ENCODE data around the gene SOX6.
"Not testable (repeated sequence)": the region's sequence is repeated elsewhere in the genome, so short reads cannot be mapped to it uniquely, and the experiment has no call there.

Gene SOX6

DNA sequence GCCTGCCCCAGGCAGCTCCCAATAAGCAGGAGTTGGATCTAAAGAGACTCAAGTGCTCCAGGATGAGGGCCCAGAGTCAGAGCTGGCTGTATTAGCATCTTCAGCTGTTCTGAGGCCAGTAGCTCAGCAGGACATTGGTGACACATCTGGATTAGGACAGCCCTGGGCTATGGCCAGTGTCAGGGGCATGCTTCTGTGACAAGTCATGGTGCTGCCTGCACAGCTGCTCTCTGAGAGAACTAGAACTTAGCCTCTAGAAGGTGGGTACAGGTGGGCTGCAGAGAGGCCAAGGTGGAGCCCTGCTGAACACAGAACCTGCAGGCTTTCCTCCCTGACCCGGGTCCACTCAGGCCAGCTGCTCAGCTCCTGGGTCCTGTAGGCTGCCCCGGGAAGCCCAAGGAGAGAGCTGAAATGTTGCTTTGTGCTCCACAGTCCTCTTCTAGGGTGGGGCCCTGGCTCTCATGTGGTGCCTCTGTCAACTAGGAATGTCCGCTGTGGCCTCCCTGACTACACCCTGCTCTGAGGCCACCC lies 426.9 kb downstream of the SOX6 start:
- Histone ChIP-seq H3K27ac (no peak overlapping the region), H4K20me1 (no peaks in the 10 kb centered on the region; a peak in 1 of 22 replicates), H3K4me1 (peaks cover 0 to 4% (median 0%) of the 10 kb centered on the region in 10 experiments; a peak in 2 of 20 replicates), H3K27me3 (no peaks in the 10 kb centered on the region), H3K4me3 (no peak overlapping the region), H3K4me2 (no peak overlapping the region), H3K36me3 (no peaks in the 10 kb centered on the region), H3K9me3 (replicated peaks in 1 of 11) (peaks cover 0 to 14% (median 0%) of the 10 kb centered on the region in 11 experiments; a peak in 4 of 22 replicates), H3K9ac (no peak overlapping the region)
- TF ChIP-seq Cebpa-rat (IDR thresholded peaks at IDR 0.05) = no peak

DNA sequence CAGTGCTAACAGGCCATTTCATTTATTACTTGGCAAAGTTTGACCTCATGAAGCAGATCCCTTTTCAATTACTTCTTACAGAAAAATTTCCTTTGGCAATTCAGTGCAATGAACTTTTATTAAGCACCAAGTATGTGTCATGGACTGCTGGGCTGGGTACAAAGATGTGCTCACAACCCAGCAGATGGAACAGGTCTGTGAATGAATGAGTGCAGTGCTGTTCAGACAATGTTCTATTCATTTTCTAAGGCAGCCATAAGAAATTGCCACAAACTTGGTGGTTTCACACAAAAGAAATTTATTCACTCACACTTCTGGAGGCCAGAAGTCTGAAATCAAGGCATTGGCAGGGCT lies 428.5 kb downstream of the SOX6 start:
- H3K4me1 ChIP-seq = peaks cover 0 to 6% (median 0%) of the 10 kb centered on the region in 10 experiments; a peak in 2 of 20 replicates
- H3K9ac ChIP-seq = no peak overlapping the region
- no peaks in the 10 kb centered on the region for H3K27me3 ChIP-seq

DNA sequence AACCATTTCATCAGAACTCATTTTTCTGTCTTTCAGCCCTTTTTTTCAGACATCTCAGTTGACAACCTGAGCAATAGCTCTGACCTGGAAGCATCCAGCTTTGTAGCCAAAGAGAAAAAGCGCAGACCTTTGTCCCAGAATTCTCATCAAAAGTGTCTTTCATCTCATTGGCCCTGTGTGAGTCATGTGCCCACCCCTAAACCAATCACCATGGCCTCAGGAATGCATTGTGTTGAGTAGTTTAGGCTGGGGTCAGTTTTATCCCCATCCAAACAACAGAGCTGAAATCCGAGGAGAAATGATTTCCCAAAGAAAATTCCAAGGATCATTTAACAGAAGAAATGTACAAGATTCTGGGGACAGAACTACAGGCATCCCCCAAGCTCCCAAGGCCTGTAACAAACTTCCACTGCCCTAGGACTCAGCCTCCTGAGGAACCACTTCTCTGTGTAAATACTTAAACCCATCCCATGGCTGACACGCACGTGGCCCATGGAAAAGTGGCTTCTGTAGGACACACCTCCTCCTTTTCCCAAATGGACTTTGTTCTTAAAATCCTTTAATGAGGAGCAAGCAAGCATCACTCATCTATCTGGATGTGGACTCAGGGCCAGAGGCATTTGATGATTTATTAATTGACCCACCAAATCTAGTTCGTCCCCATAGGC lies 429.0 kb downstream of the SOX6 start:
- TF ChIP-seq Cebpa-rat (IDR thresholded peaks at IDR 0.05) = no peak
- Histone ChIP-seq H4K20me1 (no peaks in the 10 kb centered on the region; a peak in 1 of 22 replicates), H3K27ac (no peak overlapping the region), H3K4me3 (no peak overlapping the region), H3K4me1 (peaks cover 0 to 6% (median 0%) of the 10 kb centered on the region in 10 experiments; a peak in 2 of 20 replicates), H3K27me3 (no peaks in the 10 kb centered on the region), H3K4me2 (no peak overlapping the region), H3K36me3 (no peaks in the 10 kb centered on the region), H3K9ac (no peak overlapping the region), H3K9me3 (replicated peaks in 1 of 11) (peaks cover 0 to 14% (median 0%) of the 10 kb centered on the region in 11 experiments; a peak in 4 of 22 replicates)

More for the DNA sequence above, 428.5 kb downstream of the SOX6 start:
- Histone ChIP-seq H3K36me3 (no peaks in the 10 kb centered on the region), H4K20me1 (no peaks in the 10 kb centered on the region; a peak in 1 of 22 replicates), H3K4me3 (no peak overlapping the region), H3K27ac (no peak overlapping the region), H3K4me2 (no peak overlapping the region), H3K9me3 (replicated peaks in 1 of 11) (peaks cover 0 to 14% (median 0%) of the 10 kb centered on the region in 11 experiments; a peak in 4 of 22 replicates)
- TF ChIP-seq Cebpa-rat (IDR thresholded peaks at IDR 0.05) = no peak

DNA sequence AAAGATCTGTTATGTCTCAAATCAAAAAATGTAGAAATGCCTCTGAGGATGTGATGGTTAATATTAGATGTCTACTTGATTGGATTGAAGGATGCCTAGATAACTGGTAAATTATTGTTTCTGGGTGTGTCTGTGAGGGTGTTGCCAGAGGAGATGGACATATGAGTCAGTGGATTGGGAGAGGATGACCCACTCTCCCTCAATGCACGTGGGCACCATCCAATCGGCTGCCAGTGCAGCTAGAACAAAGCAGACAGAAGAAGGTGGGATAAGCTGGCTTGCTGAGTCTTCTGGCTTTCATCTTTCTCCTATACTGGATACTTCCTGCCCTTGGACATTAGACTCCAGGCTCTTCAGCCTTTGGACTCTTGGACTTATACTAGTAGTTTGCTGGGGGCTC lies 430.3 kb downstream of the SOX6 start:
- peaks cover 0 to 6% (median 0%) of the 10 kb centered on the region in 10 experiments; a peak in 2 of 20 replicates for H3K4me1 ChIP-seq
- no peak overlapping the region for H3K9ac ChIP-seq
- no peaks in the 10 kb centered on the region for H3K36me3 ChIP-seq
- H3K27me3 ChIP-seq = no peaks in the 10 kb centered on the region
- no peak overlapping the region for H3K27ac ChIP-seq
- no peak overlapping the region for H3K4me3 ChIP-seq
- no peak overlapping the region for H3K4me2 ChIP-seq
- no peak for TF ChIP-seq Cebpa-rat (IDR thresholded peaks at IDR 0.05)
- H3K9me3 ChIP-seq (replicated peaks in 1 of 11) = peaks cover 0 to 7% (median 0%) of the 10 kb centered on the region in 11 experiments; a peak in 4 of 22 replicates
- H4K20me1 ChIP-seq = no peaks in the 10 kb centered on the region; a peak in 1 of 22 replicates

DNA sequence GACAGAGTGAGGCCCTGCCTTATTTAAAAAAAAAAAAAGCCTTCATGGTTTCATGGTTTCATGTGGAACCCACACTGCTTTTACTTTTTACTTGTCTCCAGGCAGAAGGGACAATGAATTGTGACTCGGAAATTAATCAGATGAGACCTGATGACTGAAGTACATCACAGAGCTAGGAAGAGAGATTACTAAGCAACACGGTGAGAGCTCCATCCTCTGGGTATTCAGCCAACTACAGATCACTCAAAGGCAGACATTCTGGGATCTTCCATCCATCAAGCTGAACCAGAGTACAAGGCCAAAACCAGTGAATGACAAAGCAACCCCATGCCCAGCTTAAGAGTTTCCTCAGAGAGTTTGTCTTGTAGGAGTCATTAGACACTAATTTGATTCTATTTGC lies 433.2 kb downstream of the SOX6 start:
- Histone ChIP-seq H3K27me3 (no peaks in the 10 kb centered on the region), H3K4me3 (no peak overlapping the region), H3K36me3 (no peaks in the 10 kb centered on the region), H3K27ac (no peak overlapping the region), H4K20me1 (no peaks in the 10 kb centered on the region; a peak in 1 of 22 replicates), H3K4me2 (no peak overlapping the region), H3K9me3 (replicated peaks in 1 of 11) (no peaks in the 10 kb centered on the region), H3K4me1 (peaks cover 0 to 6% (median 0%) of the 10 kb centered on the region in 10 experiments; a peak in 2 of 20 replicates), H3K9ac (no peak overlapping the region)
- TF ChIP-seq Cebpa-rat (IDR thresholded peaks at IDR 0.05) = no peak

DNA sequence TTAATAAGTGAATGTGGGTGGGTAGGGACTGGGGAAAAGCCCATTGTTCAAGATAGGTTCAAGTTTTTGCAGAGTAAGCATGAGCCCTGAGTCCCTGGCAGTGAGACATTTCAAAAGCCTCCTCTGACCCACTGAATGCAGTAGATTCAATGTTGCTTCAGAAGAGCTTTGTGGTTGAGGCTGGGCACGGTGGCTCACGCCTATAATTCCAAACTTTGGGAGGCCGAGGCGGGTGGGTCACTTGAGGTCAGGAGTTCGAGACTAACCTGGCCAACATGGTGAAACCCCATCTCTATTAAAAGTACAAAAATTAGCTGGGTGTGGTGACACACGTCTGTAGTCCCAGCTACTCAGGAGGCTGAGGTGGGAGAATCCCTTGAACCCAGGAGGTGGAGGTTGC lies 433.6 kb downstream of the SOX6 start:
- not testable (repeated sequence) for H3K9ac ChIP-seq; H4K20me1 ChIP-seq; H3K27me3 ChIP-seq; H3K27ac ChIP-seq; H3K4me2 ChIP-seq; H3K4me3 ChIP-seq; H3K4me1 ChIP-seq; H3K36me3 ChIP-seq; H3K9me3 ChIP-seq (replicated peaks in 1 of 11)

DNA sequence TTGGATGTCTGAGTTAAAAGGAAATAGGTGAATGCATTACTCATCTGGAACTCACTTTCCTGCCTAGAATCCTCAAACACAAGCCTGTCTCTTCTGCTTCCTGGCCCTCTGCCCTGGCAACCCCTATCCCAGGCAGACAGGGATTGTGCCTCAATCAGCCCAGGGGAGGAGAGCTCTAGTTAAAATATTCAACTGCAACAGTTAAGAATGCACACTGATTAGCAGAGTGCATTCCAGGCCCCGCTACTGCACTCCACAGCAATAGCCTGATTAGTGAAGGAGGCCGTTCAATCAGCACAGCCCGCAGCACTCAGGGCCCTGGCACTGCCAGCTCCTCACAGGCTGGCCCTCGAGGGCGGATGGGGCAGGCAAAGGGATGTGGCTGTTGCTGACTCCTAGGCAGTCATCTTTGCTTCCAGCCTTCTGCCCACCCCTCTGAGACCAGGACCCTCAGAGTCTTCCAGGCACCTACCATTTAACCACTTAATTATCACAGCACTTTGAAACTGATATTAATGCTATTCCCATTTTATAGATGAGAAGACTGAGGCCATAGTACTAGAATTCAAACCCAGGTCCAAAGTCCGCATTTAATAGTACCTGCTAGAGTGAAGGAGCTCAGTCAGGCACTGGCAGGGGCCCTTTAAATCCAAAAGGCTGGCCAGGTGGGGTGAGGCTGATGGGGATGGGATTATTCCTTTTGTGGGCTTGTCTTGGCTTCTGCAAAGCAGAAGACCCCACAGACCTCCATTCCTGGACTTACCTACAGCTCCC lies 435.3 kb downstream of the SOX6 start:
- H3K9ac ChIP-seq = no peak overlapping the region
- no peak overlapping the region for H3K4me2 ChIP-seq
- no peaks in the 10 kb centered on the region for H3K36me3 ChIP-seq
- H3K9me3 ChIP-seq (replicated peaks in 1 of 11) = no peaks in the 10 kb centered on the region
- H3K4me1 ChIP-seq = peaks cover 0 to 6% (median 0%) of the 10 kb centered on the region in 10 experiments; a peak in 2 of 20 replicates
- H3K27me3 ChIP-seq = no peaks in the 10 kb centered on the region
- no peak for TF ChIP-seq Cebpa-rat (IDR thresholded peaks at IDR 0.05)
- no peaks in the 10 kb centered on the region; a peak in 1 of 22 replicates for H4K20me1 ChIP-seq
- H3K4me3 ChIP-seq = no peak overlapping the region
- H3K27ac ChIP-seq = no peak overlapping the region

DNA sequence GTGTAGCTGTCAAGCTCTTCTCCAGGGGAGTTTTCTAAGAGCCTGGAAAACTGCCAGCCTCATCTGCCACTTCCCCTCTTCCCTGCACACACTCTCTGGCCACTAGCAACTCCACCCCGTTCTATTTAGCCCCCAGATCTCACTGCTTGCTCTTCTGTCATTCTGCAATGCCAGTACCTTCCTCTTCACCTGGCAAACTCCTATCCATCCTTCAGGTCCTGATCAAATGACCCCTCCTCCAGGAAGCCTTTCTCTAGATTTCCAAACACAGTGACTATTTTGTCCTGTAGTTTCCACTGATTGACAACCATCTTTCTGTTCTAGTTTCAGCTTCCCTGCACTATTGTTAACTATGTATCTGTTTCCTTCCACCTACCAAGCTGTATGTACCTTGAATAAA lies 437.7 kb downstream of the SOX6 start:
- H3K36me3 ChIP-seq = no peaks in the 10 kb centered on the region
- H3K4me2 ChIP-seq = no peak overlapping the region
- H3K9ac ChIP-seq = no peak overlapping the region
- TF ChIP-seq Cebpa-rat (IDR thresholded peaks at IDR 0.05) = no peak
- H3K4me1 ChIP-seq = no peaks in the 10 kb centered on the region
- no peaks in the 10 kb centered on the region for H4K20me1 ChIP-seq
- no peak overlapping the region for H3K4me3 ChIP-seq
- H3K27ac ChIP-seq = no peak overlapping the region
- no peaks in the 10 kb centered on the region for H3K27me3 ChIP-seq
- no peaks in the 10 kb centered on the region for H3K9me3 ChIP-seq (replicated peaks in 1 of 11)

DNA sequence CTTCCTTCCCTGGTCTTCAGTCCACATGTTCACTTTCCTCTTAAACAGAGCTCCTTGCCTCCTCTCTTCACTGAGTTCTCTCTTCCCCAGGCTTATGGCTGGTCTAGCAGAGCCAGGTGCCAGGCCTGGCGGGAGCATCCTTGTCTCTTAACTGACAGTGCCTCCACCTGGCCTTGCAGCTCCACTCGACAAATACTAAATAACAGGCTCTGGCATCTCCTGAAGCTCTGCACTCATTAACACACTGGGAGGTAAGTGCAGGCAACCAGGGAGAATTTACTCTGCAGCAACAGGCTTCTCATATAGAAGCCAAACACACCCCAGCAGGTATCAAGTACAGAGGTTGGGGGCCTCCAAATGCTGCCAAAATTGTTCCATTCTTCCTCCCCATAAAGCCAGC lies 438.1 kb downstream of the SOX6 start:
- Histone ChIP-seq H3K4me1 (no peaks in the 10 kb centered on the region), H3K27ac (no peak overlapping the region), H4K20me1 (no peaks in the 10 kb centered on the region), H3K27me3 (no peaks in the 10 kb centered on the region), H3K9me3 (replicated peaks in 1 of 11) (no peaks in the 10 kb centered on the region), H3K36me3 (no peaks in the 10 kb centered on the region), H3K4me3 (no peak overlapping the region), H3K4me2 (no peak overlapping the region), H3K9ac (no peak overlapping the region)
- no peak for TF ChIP-seq Cebpa-rat (IDR thresholded peaks at IDR 0.05)

All from BLaER1 treated with 17β-estradiol and CSF1 and Interleukin-3, amounts not matched to agents 10 nM and 100 nM (cell line).